GM23338 (cell line): Measurements from ENCODE around the gene CCR5. TPM values are rescaled to one million over a fixed set of nuclear protein-coding genes. Genes with fewer than 3 reads are reported as not detected.
A peak's percentile ranks its signal among the peaks of the same experiment; 100 is the strongest.

ENCODE experiments used
- ATAC-seq: fragments of 200-7000 bp; cut with Tn5 transposase; 3 replicates; pipeline ENCODE4 v1.9.1; 2020
- DNase-seq: peaks from one replicate; pipeline ENCODE4 v3.0.0-alpha.2; 2015; ENCODE audit warnings: low spot score
- H2AFZ ChIP-seq: fragments of 200-600 bp; sonication (generic); 2 replicates; pipeline ENCODE4 v1.8.0; 2016; ENCODE audit warnings: antibody characterized with exemption, mild to moderate bottlenecking, moderate library complexity
- H3F3A ChIP-seq: fragments of 200-600 bp; sonication (generic); replicated peaks from 2 replicates; pipeline ENCODE4 v1.8.0; 2017; ENCODE audit warnings: antibody characterized with exemption, mixed run types, low read depth
- H3K27ac ChIP-seq: fragments of 200-600 bp; sonication (generic); 2 replicates; pipeline ENCODE4 v1.6.1; 2016; ENCODE audit warnings: low read depth
- H3K27me3 ChIP-seq: fragments of 200-600 bp; sonication (generic); 2 replicates; pipeline ENCODE4 v1.8.0; 2016; ENCODE audit warnings: mild to moderate bottlenecking, mixed run types, moderate library complexity; ENCODE audit not compliant: insufficient read depth
- H3K36me3 ChIP-seq: fragments of 200-600 bp; sonication (generic); 2 replicates; pipeline ENCODE4 v1.8.0; 2016; ENCODE audit warnings: mild to moderate bottlenecking; ENCODE audit not compliant: insufficient read depth
- H3K4me1 ChIP-seq: fragments of 200-600 bp; sonication (generic); 2 replicates; pipeline ENCODE4 v1.8.0; 2016; ENCODE audit warnings: mild to moderate bottlenecking, moderate library complexity; ENCODE audit not compliant: insufficient read depth
- H3K4me2 ChIP-seq: fragments of 200-600 bp; sonication (generic); 2 replicates; pipeline ENCODE4 v1.7.1; 2017; ENCODE audit warnings: mixed run types
- H3K4me3 ChIP-seq: fragments of 200-600 bp; sonication (generic); 2 replicates; pipeline ENCODE4 v1.6.1; 2016; ENCODE audit warnings: mixed run types
- H3K79me2 ChIP-seq: fragments of 200-600 bp; sonication (generic); replicated peaks from 2 replicates; pipeline ENCODE4 v1.8.0; 2017; ENCODE audit warnings: mild to moderate bottlenecking; ENCODE audit not compliant: insufficient read depth
- H3K9me2 ChIP-seq: fragments of 200-600 bp; sonication (generic); 2 replicates; pipeline ENCODE4 v1.8.0; 2017; ENCODE audit not compliant: insufficient read depth
- H4K20me1 ChIP-seq: fragments of 200-600 bp; sonication (generic); replicated peaks from 2 replicates; pipeline ENCODE4 v1.8.0; 2017; ENCODE audit warnings: mild to moderate bottlenecking; ENCODE audit not compliant: insufficient read depth
- H3K27ac Mint-ChIP-seq: 2 replicates; pipeline ENCODE4 v1.8.0; 2020; ENCODE audit warnings: inconsistent platforms, mild to moderate bottlenecking, moderate library complexity, mixed read lengths
- H3K27me3 Mint-ChIP-seq: 3 replicates; pipeline ENCODE4 v1.8.0; 2022; ENCODE audit warnings: low read depth, mild to moderate bottlenecking, moderate library complexity, mixed read lengths, inconsistent platforms; ENCODE audit not compliant: insufficient read depth, poor library complexity
- H3K36me3 Mint-ChIP-seq: 3 replicates; pipeline ENCODE4 v1.8.0; 2021; ENCODE audit warnings: low read depth, mild to moderate bottlenecking, inconsistent platforms, moderate library complexity, mixed read lengths
- H3K4me1 Mint-ChIP-seq: 3 replicates; pipeline ENCODE4 v1.8.0; 2020; ENCODE audit warnings: mild to moderate bottlenecking, inconsistent platforms, mixed read lengths
- H3K4me3 Mint-ChIP-seq: 3 replicates; pipeline ENCODE4 v1.8.0; 2021; ENCODE audit warnings: moderate library complexity, mild to moderate bottlenecking, inconsistent platforms, mixed read lengths
- H3K9me3 Mint-ChIP-seq: 3 replicates; pipeline ENCODE4 v1.8.0; 2020; ENCODE audit warnings: moderate library complexity, mild to moderate bottlenecking, inconsistent platforms, mixed read lengths
- CREB1 ChIP-seq: fragments of 250-450 bp; sonication (Bioruptor Pico); IDR thresholded peaks from 2 replicates; pipeline ENCODE4 v1.5.0; 2020; ENCODE audit warnings: low read depth, mild to moderate bottlenecking, moderate library complexity
- CTCF ChIP-seq, 2 experiments: fragments of 200-600 bp in 1 of 2; sonication (generic) in 1 of 2; conservative IDR thresholded peaks; 2 replicates each; pipeline versions ENCODE4 v1.5.1 to v1.6.1; 2016 to 2017; ENCODE audit warnings: antibody characterized with exemption in 2 of 2, low read depth in 2 of 2, mild to moderate bottlenecking in 2 of 2, moderate library complexity in 1 of 2
- ETS1 ChIP-seq: IDR thresholded peaks from 2 replicates; pipeline ENCODE4 v1.6.1; 2016; ENCODE audit warnings: antibody characterized with exemption
- EZH2 ChIP-seq: fragments of 200-600 bp; sonication (generic); IDR thresholded peaks from one replicate; pipeline ENCODE4 v1.8.0; 2017; ENCODE audit warnings: antibody characterized with exemption, mild to moderate bottlenecking, low read depth; ENCODE audit not compliant: unreplicated experiment
- EZH2phosphoT487 ChIP-seq: fragments of 200-600 bp; sonication (generic); IDR thresholded peaks from one replicate; pipeline ENCODE4 v1.8.1; 2018; ENCODE audit warnings: antibody characterized with exemption; ENCODE audit not compliant: unreplicated experiment
- JUNB ChIP-seq: IDR thresholded peaks from one replicate; pipeline ENCODE4 v1.6.1; 2016; ENCODE audit warnings: antibody characterized with exemption; ENCODE audit not compliant: unreplicated experiment
- NANOG ChIP-seq: IDR thresholded peaks from 2 replicates; pipeline ENCODE4 v1.6.1; 2016; ENCODE audit warnings: antibody characterized with exemption, borderline replicate concordance
- POLR2AphosphoS5 ChIP-seq: IDR thresholded peaks from 2 replicates; pipeline ENCODE4 v1.6.1; 2016; ENCODE audit warnings: antibody characterized with exemption, low read depth
- REST ChIP-seq: IDR thresholded peaks from one replicate; pipeline ENCODE4 v1.6.1; 2018; ENCODE audit warnings: antibody characterized with exemption; ENCODE audit not compliant: unreplicated experiment
- STAT1 ChIP-seq: IDR thresholded peaks from one replicate; pipeline ENCODE4 v1.6.1; 2016; ENCODE audit warnings: antibody characterized with exemption; ENCODE audit not compliant: unreplicated experiment
- ZNF114 ChIP-seq: fragments of 250-450 bp; sonication (Bioruptor Pico); IDR thresholded peaks from 2 replicates; pipeline ENCODE4 v1.5.0; 2020; ENCODE audit warnings: mild to moderate bottlenecking, moderate library complexity
- ZNF331 ChIP-seq: fragments of 250-450 bp; sonication (Bioruptor Pico); IDR thresholded peaks from 2 replicates; pipeline ENCODE4 v1.5.0; 2020; ENCODE audit warnings: low read depth, mild to moderate bottlenecking, moderate library complexity
- ZNF462 ChIP-seq: fragments of 250-450 bp; sonication (Bioruptor Pico); IDR thresholded peaks from 2 replicates; pipeline ENCODE4 v1.5.0; 2020; ENCODE audit warnings: mild to moderate bottlenecking, moderate library complexity
- polyA plus RNA-seq: library from polyadenylated mRNA; unstranded; fragments of >200 nt; fragmentation: Nextera tagmentation; extraction: Ambion mirVana; gene quantifications from 2 replicates; pipeline ENCODE4 v1.2.1, GENCODE V29; 2016
- total RNA-seq: library from RNA; depleted of rRNA; stranded (reverse); fragments of >200 nt; shearing (Covaris generic); gene quantifications from 2 replicates; pipeline ENCODE4 v1.2.3, GENCODE V29; 2014

Gene CCR5
- total and polyA plus RNA-seq, 2 experiments from 2014 or later, result not detected

GRCh38 chr3:46383211-46383950, 12.6 kb downstream of the CCR5 start:
- Histone ChIP-seq H3K4me1 (peaks cover 21% of the 10 kb centered on the region), H3K9me2 (peaks cover 3% of the 10 kb centered on the region; the same call in 1 of the 2 replicates), H2AFZ (peak overlapping the region; percentile 66), H4K20me1 (no peaks in the 10 kb centered on the region), H3F3A (no peaks in the 10 kb centered on the region), H3K79me2 (no peaks in the 10 kb centered on the region), H3K36me3 (no peaks in the 10 kb centered on the region), H3K27me3 (no peaks in the 10 kb centered on the region), H3K4me2 (no peak overlapping the region), H3K27ac (no peak overlapping the region), H3K4me3 (no peak overlapping the region)
- H3K27me3 Mint-ChIP-seq, result no peaks in the 10 kb centered on the region
- TF ChIP-seq POLR2AphosphoS5 (no peak), ZNF114 (no peak), STAT1 (no peak), NANOG (no peak), CTCF (conservative IDR thresholded peaks at IDR 0.05; ENCODE audit: low read depth in 2 of 2) (no peak), JUNB (no peak), EZH2 (no peak), ZNF462 (no peak), EZH2phosphoT487 (no peak), REST (no peak), ETS1 (no peak), ZNF331 (CRISPR knock-in tag) (no peak), CREB1 (CRISPR knock-in tag) (no peak)
- no peak overlapping the region for H3K27ac Mint-ChIP-seq
- ATAC-seq (no peak), DNase-seq (no peak)
- no peaks in the 10 kb centered on the region for H3K9me3 Mint-ChIP-seq
- H3K4me3 Mint-ChIP-seq, result no peak overlapping the region
- H3K36me3 Mint-ChIP-seq, result no peaks in the 10 kb centered on the region
- H3K4me1 Mint-ChIP-seq, result peaks cover 31% of the 10 kb centered on the region
